Globus pallidus (tissue), 1 donor: ENCODE data around the gene RNF145.

Experiments
- DNase-seq: peaks from one replicate; pipeline ENCODE4 v3.0.0-alpha.2; 2015; ENCODE audit warnings: low spot score

The RNF145 gene

DNA sequence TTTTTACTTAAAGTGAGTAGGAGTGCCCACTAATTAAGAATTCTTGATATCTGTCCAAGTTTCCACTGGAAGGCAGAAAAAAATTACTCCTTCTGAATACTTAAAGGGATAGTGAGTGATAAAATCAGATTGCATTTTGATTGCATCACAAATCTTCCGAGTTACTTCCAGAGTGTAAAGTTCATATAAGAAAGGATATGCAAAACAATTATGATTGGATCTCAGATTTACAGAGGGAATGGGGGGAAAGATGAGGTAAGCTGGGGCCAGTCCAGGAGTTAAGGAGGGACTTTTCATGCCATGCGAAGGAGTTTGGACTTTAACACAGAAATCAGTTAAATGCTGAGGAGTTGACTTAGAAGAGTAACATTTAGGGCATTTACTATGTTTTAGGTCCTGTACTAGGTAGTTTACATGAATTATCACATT lies 9.3 kb upstream of the RNF145 start:
- DNase-seq, result no peak

DNA sequence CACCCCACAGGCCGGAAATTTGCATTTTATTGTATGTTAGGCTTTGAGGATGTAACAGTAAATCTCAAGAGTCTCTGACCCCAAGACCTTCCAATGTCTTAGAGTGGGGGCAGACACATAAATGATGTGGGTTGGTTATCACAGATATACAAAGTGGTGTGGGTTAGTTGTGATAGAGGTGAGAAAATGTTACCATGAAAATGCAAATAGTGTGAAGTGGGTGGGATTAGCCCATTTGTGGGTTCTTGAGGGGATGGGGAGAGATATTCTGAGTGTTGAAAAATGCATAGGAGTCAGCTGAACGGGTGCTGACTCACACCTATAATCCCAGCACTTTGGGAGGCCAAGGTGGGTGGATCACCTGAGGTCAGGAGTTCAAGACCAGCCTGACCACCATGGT lies 7.9 kb upstream of the RNF145 start:
- no peak for DNase-seq

DNA sequence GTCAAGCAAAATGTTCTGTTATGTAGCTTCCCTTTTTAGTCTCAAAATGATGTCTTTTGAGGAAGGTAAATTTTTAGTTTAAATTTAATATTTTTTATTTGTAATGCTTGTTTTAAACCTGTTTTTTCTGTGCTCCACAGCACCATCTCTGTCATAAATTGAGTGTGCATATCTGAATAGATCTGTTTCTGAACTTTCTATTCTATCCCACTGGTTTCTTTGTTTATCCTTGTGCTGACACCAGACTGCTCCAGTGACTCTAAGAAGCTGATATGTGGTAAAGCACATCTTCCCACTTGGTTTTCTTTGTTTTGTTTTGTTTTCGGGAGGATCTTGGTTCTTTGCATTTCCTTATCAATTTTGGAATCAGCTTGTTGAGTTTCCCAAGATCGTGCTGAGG lies 7.1 kb upstream of the RNF145 start:
- DNase-seq, result no peak

DNA sequence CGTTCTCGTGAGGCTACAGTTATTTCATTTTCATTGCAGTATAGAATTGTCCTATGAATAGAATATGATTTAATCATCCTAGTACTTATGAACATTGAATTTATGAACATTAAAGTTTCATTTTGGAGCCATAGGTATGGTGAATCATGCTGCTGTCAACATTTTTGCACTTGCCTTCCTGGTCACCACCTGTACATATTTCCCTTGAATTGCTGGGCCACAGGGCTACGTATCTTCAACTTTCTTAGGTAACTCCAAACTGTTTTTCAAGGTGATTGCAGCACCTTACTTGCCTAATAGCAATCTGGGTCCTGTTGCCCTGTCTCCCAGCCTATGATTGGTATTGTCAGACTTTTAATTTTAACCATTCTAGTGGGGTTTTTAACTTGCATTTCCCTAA lies 6.5 kb upstream of the RNF145 start:
- no peak for DNase-seq

DNA sequence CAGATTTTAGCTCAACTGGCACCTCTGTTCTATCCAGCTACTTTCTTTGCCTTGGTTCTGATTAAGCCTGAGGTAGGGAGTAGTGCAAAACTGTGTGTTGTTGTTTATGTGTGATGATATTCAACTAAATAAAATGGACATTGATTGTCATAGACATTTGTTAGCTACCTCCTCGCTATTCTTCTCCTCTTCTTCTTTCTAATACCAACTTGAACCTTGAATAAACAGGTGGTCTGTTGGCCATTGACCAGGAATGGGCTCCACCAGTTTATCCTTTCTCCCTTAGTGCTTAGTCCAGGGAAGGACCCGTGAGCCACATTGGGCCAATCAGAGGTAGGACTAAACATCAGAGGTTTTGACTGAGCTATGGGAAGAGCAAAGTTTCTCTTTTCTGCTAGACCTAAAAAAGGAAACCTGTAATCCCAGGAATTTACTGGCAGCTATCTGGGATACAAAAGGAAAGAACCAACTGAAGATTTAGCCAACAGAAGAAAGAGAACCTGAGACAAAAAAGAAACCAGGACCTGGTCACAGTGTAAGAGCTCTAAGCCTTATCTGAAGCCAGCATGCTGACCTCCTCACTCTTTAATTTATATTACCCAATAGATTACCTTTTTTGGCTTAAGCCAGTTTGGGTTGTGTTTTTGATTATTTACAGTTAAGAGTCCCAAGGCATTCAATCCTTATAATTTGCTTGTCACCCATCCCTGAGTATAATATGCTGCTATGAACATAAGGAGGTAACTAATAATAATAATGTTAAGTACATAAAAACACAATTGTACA lies 5.3 kb upstream of the RNF145 start:
- no peak for DNase-seq

DNA sequence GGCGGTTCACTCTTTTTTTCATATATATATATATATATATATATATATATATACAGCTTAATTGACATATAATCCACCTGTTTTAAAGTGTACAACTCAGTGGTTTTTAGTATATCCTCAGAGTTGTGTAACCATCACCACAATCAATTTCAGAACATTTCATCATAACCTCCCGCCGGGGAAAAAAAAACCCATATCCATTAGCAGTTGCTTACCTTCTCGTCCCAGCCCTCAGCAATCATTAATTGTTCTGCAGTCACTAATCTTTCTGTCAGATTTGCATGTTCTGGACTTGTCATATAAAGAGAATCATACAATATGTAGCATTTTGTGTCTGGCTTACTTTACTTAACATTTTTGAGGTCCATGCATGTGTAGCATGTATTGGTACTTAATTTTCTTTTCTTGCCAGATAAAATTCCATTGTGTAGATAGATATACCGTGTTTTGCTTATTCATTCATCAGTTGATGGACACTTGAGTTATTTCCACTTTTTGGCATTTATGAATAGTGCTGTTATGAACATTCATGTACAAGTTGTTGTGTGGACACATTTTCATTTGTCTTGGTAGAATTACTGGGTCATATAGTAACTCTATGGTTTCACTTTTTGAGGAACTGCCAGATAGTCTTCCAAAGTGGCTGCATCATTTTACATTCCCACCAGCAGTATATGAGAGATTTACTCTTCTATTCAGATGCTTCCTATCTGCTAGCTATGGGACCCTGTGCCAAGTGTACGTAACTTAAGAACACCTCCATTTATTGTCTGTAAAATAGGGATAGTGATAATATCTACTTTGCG lies 3.5 kb upstream of the RNF145 start:
- no peak for DNase-seq

DNA sequence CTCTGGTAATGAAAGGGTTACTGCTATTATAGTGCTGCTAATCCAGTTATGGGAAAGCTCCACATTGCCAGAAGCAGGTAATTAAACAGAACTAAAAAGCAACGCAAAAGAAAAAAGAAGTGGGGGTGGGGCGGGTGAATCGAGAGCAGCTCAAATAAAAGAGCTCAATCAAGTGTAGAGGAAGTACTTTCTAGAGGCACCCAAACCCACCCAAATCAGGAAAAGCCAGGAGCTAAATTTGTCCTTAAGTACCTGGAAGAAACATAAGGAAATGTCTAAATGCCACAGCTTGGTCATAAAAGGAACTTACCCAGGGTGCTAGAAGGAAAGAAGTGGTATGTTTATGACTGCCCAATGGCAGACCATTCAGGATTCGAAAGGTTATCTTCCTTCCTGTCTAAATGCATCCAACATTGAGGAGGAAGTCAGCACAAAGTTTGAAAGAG lies 2.4 kb upstream of the RNF145 start:
- DNase-seq, result no peak

DNA sequence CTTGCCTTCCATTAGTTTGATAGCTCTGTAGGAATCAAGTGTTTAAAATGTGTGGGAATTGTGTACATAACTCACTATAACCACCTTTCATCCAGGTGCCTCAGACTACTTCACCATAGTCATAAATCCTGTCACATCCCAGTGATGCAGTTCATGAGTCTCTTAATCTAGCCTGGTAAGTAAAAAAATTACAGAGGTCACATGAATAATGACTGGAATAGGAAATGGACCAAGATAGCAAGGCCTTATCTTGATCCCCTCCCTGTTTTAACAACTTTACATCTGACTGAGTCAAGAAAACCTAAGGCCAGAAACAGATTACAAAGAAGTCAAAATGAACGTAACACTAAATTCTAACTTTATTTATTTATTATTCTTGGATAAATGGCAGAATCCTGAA lies 1.5 kb upstream of the RNF145 start:
- DNase-seq, result no peak

DNA sequence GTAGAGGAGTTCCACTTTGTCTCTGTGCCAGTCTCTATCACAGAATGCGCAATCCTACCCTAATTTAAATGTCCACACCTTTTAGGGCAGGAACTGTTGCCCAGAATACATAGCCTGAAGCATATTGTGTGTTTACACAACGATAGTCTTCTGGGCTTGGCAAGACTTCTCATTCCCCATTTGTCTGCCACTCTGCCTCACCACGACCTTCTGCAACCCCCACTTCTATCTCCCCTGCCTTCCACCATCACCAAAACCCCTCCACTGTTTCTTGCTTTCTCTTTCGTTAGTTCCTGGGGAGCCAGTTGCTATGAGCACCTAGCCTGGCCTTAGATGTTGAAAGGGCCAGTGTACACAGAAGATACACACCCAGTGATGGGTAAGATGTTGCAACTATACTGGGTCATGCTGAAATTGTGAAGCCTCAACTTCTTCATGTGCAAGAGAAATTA lies 883 bp upstream of the RNF145 start:
- no peak for DNase-seq

DNA sequence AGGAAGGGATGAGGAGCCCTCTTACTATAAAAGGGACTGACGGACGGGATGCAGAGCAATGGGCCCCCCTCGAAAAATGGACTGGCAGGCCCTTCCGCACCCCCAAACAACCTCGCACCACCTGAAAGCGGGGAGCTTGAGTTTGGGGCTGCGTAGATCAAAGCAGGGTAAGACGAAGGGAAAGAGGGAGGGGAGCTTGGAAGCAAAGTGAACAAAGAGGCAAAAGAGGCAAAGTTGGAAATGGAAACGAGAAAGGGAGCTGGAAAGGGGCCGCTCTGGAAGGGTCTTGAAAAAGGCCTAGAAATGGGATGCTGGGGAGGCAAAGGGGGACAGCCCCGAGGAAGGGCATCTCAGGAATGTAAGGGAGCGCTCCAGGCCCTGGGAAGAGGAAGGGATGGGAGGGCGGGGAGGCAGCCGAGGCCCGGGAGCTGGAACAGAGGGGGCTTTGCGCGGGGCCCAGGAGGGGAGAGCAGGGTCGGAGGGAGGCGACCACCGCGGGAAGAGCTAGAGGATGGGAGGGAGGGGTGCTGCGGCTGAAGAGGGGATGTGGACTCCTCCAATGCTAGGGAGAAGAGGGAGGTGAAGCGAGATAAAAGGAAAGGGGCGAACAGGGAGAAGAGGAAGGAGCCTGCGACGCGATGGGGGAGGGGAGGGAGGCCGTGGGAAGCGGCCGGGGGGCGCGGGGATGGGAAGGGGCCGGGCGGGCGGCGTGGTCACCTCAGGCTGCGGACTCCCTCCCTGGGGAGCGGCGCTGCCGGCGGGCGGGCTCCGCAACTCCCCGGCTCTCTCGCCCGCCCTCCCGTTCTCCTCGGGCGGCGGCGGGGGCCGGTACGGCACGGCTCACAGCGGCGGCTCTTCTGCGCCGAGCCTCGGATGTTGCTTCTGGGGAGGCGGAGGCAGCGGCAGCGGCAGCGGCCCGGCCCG lies 577 bp downstream of the RNF145 start:
- peak; percentile 45 for DNase-seq

DNA sequence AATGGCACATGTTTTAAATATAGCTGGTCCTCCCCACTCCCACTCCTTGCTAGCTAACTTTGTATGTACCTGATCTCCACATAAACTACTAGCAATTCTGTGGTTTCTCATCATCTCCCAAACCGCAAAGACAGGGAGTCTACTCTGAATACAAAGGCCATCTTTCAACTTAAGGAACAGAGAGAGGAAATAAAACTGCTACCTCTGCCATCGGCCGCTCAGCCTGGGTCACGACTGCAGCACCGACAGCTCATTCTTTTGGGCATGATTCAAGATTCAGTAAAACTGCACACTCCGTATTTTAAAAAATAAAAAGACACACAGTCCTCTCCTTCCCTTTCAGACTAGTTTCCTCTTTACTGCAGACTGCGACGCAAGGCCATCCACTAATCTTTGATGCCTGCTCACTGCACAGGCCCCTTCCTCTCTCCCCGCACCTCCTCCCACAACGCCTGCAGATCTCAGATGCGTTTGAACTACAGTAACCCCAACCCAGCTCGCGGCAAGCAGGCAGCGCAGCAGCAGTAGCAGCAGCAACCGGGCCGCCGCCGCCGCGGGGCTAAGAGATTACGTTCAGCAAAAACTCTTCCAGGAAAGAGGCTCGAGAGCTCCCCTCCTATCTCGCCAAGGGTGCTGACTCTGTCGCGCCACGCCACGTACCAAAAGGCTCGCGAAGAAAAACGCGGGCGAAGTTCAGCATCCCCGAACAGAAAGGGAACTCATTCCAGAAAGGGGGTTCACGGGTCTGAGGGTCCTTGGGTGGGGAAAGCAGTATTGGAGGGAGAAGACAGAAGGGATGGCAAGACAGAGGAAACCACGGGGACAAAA lies 1.5 kb downstream of the RNF145 start:
- peak; percentile 75 for DNase-seq

DNA sequence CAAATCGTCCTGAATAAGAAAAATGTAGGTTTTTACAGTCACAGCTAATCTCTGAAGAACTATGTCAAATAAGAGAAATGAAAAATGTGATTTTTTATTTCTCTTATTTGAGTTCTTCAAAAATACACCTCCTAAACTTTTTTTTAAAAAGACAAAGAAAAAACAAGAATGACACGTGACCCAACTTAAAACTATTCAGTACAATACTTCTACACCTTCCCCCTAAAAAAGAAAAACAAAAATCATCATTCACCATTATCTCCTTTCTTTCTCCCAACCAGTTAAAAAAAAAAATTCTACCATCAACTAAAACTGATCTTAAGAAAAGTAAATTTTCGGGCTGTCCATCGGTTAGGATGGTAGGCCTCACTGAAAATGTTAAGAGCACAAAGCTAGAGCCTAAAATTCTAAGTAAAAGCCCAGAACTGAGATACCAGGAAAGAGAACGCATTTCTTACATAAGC lies 2.1 kb downstream of the RNF145 start:
- no peak for DNase-seq

DNA sequence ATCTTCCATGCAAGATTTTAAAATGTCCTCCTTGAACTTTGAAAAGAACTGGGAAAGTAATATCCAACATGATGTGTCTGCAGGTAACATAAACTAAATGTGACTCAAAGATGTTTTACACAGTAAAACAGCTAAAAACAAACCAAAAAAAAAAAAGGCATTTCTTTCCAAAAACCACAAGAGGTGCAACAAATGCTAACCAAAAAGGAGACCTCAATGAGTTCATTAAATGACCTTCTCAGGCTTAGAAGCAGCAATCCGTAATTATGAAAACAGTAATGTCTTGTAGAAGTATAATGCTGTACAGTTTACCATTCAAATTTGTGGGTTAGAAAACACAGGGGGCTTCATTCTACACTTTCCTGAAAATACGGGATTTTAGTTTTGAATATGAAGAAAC lies 2.5 kb downstream of the RNF145 start:
- no peak for DNase-seq

DNA sequence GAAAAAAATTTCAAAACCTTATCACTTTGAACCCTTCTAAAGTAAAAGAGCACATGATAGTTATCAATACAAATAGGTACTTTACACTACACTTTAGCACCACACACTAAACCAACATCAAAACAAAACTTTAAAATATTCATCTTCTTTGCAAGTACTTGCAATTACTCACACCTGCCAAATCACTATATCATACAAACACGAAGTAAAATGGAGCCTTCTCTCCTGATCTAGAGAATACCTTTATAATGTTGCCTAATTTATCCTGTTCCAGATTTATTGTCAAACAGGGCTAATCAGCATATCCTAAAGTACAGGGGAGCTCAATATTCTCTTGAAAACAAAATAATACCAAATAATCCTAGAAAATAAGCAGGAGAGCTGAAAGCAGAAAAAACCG lies 3.0 kb downstream of the RNF145 start:
- DNase-seq, result no peak

DNA sequence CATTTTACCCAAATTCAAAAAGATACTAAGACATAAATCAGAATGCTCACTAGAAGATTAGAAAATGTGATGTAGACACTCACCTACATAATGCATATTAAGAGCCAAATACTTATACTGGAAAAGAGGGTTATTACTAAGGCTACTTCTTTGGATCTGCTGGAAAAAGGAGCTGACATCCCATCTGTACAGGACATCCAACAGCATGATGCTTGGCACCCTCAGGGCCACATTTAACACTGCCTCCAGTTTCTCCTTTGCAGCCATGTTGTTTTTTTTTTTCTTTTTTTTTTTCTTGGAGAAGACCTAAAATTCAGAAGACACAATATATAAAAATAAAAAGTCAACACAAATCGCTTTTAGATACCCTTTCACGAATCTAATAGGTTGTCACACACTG lies 6.0 kb downstream of the RNF145 start:
- no peak for DNase-seq

DNA sequence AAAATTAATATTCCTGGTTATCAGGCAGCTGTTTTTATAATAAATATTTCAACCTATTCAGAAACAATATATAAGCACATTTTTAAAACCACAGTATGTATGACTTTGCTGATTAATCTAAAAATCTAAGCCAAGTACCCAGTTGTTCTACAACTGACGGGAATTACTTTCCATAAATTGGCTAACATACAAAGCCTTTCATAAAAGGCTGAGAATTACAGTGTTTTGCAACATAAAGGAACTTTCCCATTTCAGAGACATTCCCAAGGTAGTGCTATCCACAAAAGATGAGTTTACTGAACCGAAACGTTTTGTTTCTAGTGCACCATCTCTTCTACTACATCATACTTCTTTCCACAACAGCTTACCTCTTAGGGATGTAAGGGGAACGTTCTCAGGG lies 7.2 kb downstream of the RNF145 start:
- DNase-seq, result no peak

DNA sequence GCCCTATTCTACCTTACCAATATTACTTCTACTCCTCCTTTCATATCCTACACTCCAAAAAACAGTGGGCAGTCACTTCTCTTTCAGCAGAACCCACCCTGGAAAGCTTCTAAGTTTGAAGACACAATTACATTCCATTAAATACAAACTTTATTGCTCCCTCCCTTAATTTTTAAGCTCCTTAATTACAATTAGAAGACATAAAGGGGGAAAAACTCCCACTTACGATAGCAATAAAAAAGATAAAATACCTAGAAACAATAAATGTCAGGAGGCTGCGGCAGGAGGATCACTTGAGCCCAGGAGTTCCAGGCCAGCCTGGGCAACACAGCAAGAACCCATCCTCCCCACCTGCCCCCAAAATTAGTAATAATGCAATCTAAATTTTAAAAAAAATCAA lies 9.6 kb downstream of the RNF145 start:
- DNase-seq, result no peak

DNA sequence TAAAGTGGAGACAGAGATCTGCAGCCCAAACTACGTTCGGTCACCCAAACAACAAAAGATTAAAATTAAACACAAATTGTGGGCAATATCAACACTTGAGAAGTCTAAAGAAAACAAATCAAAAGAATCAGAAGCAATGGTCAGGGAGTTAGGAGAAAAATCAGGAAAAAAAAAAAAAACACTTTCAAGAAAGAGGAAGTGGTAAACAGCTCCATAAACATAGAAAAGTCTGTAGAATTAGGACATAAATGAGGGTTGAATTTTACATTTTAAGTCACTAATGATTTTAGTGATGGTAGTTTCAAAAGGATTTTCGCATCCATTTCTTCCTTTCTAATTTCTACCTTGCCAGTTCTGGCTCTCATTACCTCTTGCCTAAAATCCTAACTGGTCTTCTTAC lies 10.1 kb downstream of the RNF145 start:
- DNase-seq, result no peak

DNA sequence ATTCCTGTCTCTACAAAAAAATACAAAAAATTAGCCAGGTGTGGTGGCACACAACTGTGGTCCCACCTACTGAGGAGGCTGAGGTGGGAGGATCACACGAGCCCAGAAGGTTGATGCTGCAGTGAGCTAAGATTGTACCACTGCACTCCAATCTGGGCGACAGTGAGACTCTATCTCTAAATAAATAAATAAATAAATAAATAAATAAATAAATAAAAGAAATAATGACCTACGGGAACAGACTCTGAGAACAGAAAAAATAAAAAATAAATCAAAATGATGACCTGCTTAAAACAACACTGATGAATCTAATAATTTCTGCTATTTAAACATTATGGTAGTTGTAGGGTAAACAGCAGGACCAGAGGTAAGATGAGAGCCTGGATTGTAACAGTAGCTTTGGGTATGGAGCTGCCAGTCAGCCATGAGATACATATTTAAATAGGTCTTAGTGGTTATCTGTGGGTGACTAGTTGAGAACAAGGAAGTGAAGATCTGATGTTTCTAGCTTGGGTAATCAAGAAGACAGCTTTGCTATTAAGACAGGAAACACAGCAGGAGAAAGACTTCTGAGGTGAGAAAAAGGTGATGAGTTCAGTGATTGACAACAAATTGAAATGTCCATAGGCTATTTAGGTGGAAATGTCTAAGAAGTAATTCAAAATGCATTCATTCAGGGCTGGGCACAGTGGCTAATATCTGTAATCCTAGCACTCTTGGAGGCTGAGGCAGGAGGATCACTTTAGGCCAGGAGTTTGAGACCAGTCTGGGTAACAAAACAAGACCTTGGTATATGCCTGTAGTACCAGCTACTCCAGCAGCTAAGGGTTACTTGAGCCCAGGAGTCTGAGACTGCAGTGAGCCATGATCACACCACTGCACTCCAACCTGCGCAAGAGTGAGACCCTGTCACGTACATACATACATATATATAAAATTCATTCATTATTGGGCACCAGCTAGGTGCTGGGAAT lies 11.0 kb downstream of the RNF145 start:
- DNase-seq, result no peak

DNA sequence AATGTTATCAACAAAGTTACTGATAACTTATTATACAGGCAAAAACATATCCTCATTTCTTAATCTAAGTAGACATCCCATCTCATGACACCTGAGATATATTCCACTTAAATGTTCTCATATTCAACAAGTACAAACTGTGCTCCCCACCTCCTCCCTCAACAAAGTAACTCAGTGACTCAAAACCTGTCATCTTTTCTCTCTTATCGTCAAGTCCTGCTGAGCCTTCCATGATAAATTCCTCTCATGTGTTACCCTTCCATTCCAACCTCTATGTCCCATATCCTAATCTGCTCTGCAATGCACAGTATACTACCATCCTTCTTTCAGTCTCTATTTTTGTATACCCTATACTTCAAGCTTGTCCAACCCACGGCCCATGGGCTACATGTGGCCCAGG lies 13.6 kb downstream of the RNF145 start:
- no peak for DNase-seq
